GM12892 (cell line): Measurements from ENCODE around the gene PLSCR5.

Source experiments
- POLR2A ChIP-seq: IDR thresholded peaks from 2 replicates; pipeline ENCODE4 v1.6.1; 2011; ENCODE audit warnings: low read depth, low read length, control low read depth
- POLR2AphosphoS5 ChIP-seq: IDR thresholded peaks from 2 replicates; pipeline ENCODE4 v1.6.1; 2011; ENCODE audit warnings: low read depth, low read length, control low read depth
- TAF1 ChIP-seq: IDR thresholded peaks from 2 replicates; pipeline ENCODE4 v1.6.1; 2011; ENCODE audit warnings: low read depth, mild to moderate bottlenecking, control low read depth, low read length, borderline replicate concordance

DNA sequence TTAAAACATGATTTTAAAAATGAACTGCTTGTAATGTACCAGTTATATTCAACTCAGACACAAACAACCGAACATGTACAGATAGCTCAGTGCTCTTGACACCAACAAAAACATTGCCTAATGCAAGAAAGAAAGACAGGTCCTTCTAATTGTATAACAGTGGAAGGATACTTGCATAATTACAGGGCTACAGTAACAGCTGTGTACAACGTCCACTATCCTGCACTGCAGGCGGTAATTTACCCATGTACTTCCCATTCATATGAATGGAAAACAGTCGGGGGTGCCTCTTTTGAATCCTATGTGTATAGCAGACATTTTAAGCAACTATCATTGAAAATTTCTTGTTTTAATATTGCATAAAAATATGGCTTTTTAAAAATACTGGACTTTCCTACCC, 41.1 kb upstream of the PLSCR5 start:
- TF ChIP-seq POLR2AphosphoS5 (no peak), POLR2A (no peak), TAF1 (no peak)
